Activated CD4-positive, alpha-beta T cell treated with anti-CD3 and anti-CD28 coated beads for 36 hours (primary cell): ENCODE measurements around the gene PPP1R37. TPM values are rescaled to one million over a fixed set of nuclear protein-coding genes. Genes with fewer than 3 reads are reported as not detected.

ENCODE experiments used
- ATAC-seq: fragments of 200-7000 bp; cut with Tn5 transposase; one replicate; pipeline ENCODE4 v1.10.0; 2021; ENCODE audit warnings: mild to moderate bottlenecking, moderate library complexity
- CTCF ChIA-PET: fragments of 350-600 bp; sonication (Branson Sonifier 250); formaldehyde crosslinking; loops from one replicate; lab custom pipeline; 2021; ENCODE audit warnings: antibody characterized with exemption; lab: Charles Lee
- POLR2A ChIA-PET: fragments of 350-600 bp; sonication (Branson Sonifier 250); formaldehyde crosslinking; loops from one replicate; lab custom pipeline; 2021; ENCODE audit warnings: antibody characterized with exemption, inconsistent platforms; lab: Charles Lee
- DNase-seq: peaks from one replicate; pipeline ENCODE4 v3.0.0-alpha.2; 2020
- H3K27ac Mint-ChIP-seq: one replicate; pipeline ENCODE4 v1.8.0; 2021; ENCODE audit warnings: mixed read lengths
- H3K27me3 Mint-ChIP-seq: one replicate; pipeline ENCODE4 v1.8.0; 2021; ENCODE audit warnings: mixed read lengths
- H3K36me3 Mint-ChIP-seq: one replicate; pipeline ENCODE4 v1.8.0; 2021; ENCODE audit warnings: low read depth, mixed read lengths
- H3K4me1 Mint-ChIP-seq: one replicate; pipeline ENCODE4 v1.8.0; 2021; ENCODE audit warnings: mixed read lengths
- H3K4me3 Mint-ChIP-seq: one replicate; pipeline ENCODE4 v1.8.0; 2021; ENCODE audit warnings: mild to moderate bottlenecking, moderate library complexity, mixed read lengths
- H3K9me3 Mint-ChIP-seq: one replicate; pipeline ENCODE4 v1.8.0; 2021; ENCODE audit warnings: low read depth, mixed read lengths
- intact Hi-C, 2 experiments: fragments of 100-400 bp; cut with DNase I in 1 of 2; cut with micrococcal nuclease in 1 of 2; formaldehyde crosslinking; loops; one replicate each; pipeline versions ENCODE4 v1.14.2 to v1.15.1; 2022 to 2024; cut with DNase I, micrococcal nuclease
- total RNA-seq, 2 experiments: library from RNA; stranded (reverse); gene quantifications; one replicate each; pipeline ENCODE4 v1.2.3, GENCODE V29; 2021

Gene PPP1R37
- total RNA-seq, 2 experiments from 2014 or later: 12.5 to 14.1 TPM

DNA sequence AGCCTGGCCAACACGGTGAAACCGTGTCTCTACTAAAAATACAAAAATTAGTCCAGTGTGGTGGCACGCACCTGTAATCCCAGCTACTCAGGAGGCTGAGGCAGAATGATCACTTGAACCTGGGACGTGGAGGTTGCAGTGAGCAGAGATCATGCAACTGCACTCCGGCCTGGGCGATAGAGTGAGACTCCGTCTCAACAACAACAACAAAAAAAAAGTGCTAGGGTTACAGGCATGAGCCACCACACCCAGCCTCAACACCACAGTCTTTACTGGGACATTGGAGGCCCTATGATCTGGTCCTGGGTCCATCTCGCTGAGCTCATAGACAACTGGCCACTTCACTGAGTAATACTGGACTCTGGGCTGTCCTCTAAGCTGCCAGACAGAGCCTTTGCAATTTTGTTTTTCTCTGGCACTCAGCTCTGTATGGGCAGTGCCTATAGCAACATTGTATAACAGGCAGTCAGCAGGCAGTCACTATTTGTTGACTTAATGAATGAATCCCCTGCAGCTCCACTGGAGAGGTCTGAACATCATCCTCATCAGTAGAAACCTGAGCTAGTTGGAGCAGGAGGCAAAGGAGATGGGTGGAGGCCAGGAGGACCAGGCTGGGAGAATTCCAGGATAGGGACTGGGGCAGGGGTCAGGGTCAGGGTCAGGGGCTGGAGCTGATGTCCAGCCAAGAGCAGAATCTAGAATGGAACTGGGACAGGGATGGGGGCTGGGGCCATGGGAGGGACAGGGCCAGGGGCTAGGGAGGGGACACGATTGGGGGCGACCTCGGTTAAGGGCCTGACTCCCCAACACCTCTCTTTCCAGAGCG lies 93.7 kb downstream of the PPP1R37 start:
- Mint-ChIP-seq H3K4me3 (no peak overlapping the region), H3K9me3 (no peaks in the 10 kb centered on the region), H3K4me1 (peaks cover 6% of the 10 kb centered on the region), H3K27me3 (no peaks in the 10 kb centered on the region), H3K27ac (no peak overlapping the region), H3K36me3 (peaks cover 1% of the 10 kb centered on the region)
- ATAC-seq (no peak), DNase-seq (no peak)
- CTCF ChIA-PET: interaction anchor here (0.6 to 1.9 kb wide), 11 partner anchors 8 to 323 kb away, joined by 3 to 9 read pairs (median 3); partner anchors contain the start of genes BLOC1S3, PPP1R37 and TRAPPC6A
- POLR2A ChIA-PET: interaction anchor here (1.0 kb wide), 1 partner anchor 9 kb away, joined by 4 read pairs; the partner anchor contains the start of gene TRAPPC6A
- intact Hi-C loops: loop anchor here in 1 of 2 experiments (1.0 to 5.0 kb wide), 4 partner anchors 62 to 199 kb away; no protein-coding TSS in a partner anchor

DNA sequence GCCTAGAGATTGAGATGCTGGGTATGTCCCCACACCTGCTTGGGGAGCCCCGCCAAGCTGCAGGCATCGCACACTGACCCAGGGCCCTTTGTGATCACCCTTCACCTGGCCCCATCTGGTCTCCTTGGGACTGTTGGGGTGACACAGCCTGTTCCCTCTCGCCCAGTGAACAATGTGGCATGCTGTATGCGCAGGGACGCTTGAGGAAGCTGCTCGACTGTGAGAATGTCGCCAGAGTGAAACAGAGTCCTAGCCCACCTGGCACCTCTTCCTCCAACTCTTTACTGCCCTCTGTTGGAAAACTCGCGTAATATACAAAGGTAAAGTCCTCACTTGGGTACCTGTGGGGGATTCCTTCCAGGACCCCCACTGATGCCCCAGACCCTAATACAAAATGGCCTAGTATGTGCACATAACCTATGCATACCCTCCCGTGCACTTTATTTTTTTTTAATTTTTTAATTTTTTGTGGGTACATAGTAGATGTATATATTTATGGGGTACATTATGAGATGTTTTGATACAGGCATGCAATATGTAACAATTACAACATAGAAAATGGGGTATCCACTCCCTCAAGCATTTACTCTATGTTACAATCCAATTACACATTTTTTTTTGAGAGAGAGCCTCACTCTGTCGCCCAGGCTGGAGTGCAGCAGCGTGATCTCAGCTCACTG lies 94.6 kb downstream of the PPP1R37 start:
- Mint-ChIP-seq H3K4me3 (no peak overlapping the region), H3K27me3 (no peaks in the 10 kb centered on the region), H3K36me3 (no peaks in the 10 kb centered on the region), H3K4me1 (peaks cover 5% of the 10 kb centered on the region), H3K9me3 (no peaks in the 10 kb centered on the region), H3K27ac (no peak overlapping the region)
- peak; percentile 38 for DNase-seq
- ChIA-PET CTCF (interaction anchor here (0.6 to 1.9 kb wide), 10 partner anchors 9 to 323 kb away, joined by 3 to 9 read pairs (median 3); partner anchors contain the start of genes BLOC1S3, PPP1R37 and TRAPPC6A), POLR2A (interaction anchor here (0.6 to 1.0 kb wide), 2 partner anchors 9 kb away, joined by 3 to 4 read pairs; partner anchors contain the start of gene TRAPPC6A)
- ATAC-seq: peak; percentile 83
- intact Hi-C loops: loop anchor here in 1 of 2 experiments (1.0 to 5.0 kb wide), 4 partner anchors 61 to 200 kb away; no protein-coding TSS in a partner anchor

DNA sequence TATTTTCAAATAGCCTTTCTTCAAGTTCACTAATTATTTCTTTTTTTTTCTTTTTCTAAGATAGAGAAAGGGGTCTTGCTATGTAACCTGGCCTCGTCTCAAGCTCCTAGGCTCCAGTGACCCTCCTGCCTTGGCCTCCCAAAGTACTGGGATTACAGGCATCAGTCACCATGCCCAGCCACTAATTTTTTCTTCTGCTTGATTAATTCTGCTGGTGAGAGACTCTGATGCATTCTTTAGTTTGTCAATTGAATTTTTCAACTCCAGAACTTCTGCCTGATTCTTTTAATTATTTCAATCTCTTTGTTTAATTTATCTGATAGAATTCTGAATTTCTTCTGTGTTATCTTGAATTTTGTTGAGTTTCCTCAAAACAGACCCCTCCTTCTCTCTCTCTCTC lies 97.0 kb downstream of the PPP1R37 start:
- H3K36me3 Mint-ChIP-seq: no peaks in the 10 kb centered on the region
- DNase-seq (no peak), ATAC-seq (no peak)
- no peaks in the 10 kb centered on the region for H3K9me3 Mint-ChIP-seq
- ChIA-PET CTCF (interaction anchor here (0.7 to 1.0 kb wide), 2 partner anchors 14 to 64 kb away, joined by 4 read pairs; no protein-coding TSS in a partner anchor), POLR2A (no interaction called here)
- peaks cover 3% of the 10 kb centered on the region for H3K4me1 Mint-ChIP-seq
- intact Hi-C loops: loop anchor here in 1 of 2 experiments (5.0 kb wide), 1 partner anchor 203 kb away; no protein-coding TSS in a partner anchor
- no peak overlapping the region for H3K27ac Mint-ChIP-seq
- no peak overlapping the region for H3K4me3 Mint-ChIP-seq
- H3K27me3 Mint-ChIP-seq: no peaks in the 10 kb centered on the region

DNA sequence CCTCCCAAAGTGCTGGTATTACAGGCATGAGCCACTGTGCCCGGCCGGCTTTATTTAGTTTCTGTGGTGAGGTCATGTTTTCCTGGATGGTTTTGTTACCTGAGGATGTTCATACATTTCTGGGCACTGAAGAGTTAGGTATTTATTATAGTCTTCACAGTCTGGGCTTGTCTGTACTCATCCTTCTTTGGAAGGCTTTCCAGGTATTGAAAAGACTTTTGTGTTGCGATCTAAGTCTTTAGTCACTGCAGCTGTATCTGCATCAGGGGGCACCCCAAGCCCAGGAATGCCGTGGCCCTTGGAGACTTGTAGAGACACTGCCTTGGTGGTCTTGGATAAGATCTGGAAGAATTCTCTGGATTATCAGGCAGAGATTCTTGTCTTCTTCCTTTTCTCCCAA lies 98.4 kb downstream of the PPP1R37 start:
- no peak overlapping the region for H3K4me3 Mint-ChIP-seq
- no peak overlapping the region for H3K27ac Mint-ChIP-seq
- H3K27me3 Mint-ChIP-seq: no peaks in the 10 kb centered on the region
- H3K36me3 Mint-ChIP-seq: no peaks in the 10 kb centered on the region
- no peaks in the 10 kb centered on the region for H3K9me3 Mint-ChIP-seq
- DNase-seq: no peak
- intact Hi-C loops: no loop called here
- ChIA-PET CTCF (no interaction called here), POLR2A (no interaction called here)
- no peak for ATAC-seq
- H3K4me1 Mint-ChIP-seq: peaks cover 2% of the 10 kb centered on the region

DNA sequence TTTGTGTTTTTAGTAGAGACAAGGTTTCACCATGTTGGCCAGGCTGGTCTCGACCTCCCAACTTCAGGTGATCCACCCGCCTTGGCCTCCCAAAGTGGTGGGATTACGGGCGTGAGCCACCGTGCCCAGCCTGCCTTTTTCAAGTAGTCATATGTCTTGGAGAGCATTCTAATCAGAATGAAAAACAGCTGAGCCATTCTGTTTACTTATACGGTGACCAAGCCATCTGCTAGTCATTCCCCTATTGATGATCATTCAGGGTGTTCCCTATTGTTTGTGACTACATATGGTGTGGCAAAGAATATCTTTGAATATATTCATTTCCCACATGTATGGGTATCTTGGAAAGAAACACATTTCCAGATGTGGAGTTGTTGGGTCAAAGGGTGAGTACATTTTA lies 102.8 kb downstream of the PPP1R37 start:
- Mint-ChIP-seq H3K4me1 (no peaks in the 10 kb centered on the region), H3K27me3 (no peaks in the 10 kb centered on the region), H3K36me3 (no peaks in the 10 kb centered on the region), H3K27ac (no peak overlapping the region), H3K4me3 (no peak overlapping the region), H3K9me3 (no peaks in the 10 kb centered on the region)
- ATAC-seq (no peak), DNase-seq (no peak)
- ChIA-PET POLR2A (no interaction called here), CTCF (no interaction called here)
- intact Hi-C loops: no loop called here

Other genes with a start within 250 kb of the PPP1R37 start
- under 1 TPM; 0.80 to 0.93 TPM for gene NECTIN2, start 246.9 kb upstream of the PPP1R37 start, total RNA-seq
- 100 to 1,000 TPM; 120 to 132 TPM for gene TOMM40, start 201.9 kb upstream of the PPP1R37 start, total RNA-seq
- gene APOE, start 187.4 kb upstream of the PPP1R37 start, total RNA-seq: under 1 TPM; 0.55 to 0.70 TPM
- gene APOC1, start 178.6 kb upstream of the PPP1R37 start, total RNA-seq: 1 to 10 TPM; 2.8 to 2.9 TPM
- not detected for gene APOC4, start 150.9 kb upstream of the PPP1R37 start, total RNA-seq
- gene APOC2, start 147.1 kb upstream of the PPP1R37 start, total RNA-seq: not detected
- gene CLPTM1, start 137.8 kb upstream of the PPP1R37 start, total RNA-seq: 10 to 100 TPM; 41.6 to 44.1 TPM
- gene RELB, start 91.7 kb upstream of the PPP1R37 start, total RNA-seq: 10 to 100 TPM; 43.8 to 51.2 TPM
- 100 to 1,000 TPM; 101 to 103 TPM for gene CLASRP, start 54.1 kb upstream of the PPP1R37 start, total RNA-seq
- gene ZNF296, start 16.7 kb upstream of the PPP1R37 start, total RNA-seq: 1 to 10 TPM; 3.1 to 4.8 TPM
- gene GEMIN7, start 13.9 kb upstream of the PPP1R37 start, total RNA-seq: 10 to 100 TPM; 35.4 to 35.5 TPM
- under 1 TPM; 0.09 to 0.11 TPM for gene NKPD1, start 67.8 kb downstream of the PPP1R37 start, total RNA-seq
- 10 to 100 TPM; 18.3 to 25.1 TPM for gene TRAPPC6A, start 85.1 kb downstream of the PPP1R37 start, total RNA-seq
- 10 to 100 TPM; 10.7 to 11.2 TPM for gene BLOC1S3, start 85.6 kb downstream of the PPP1R37 start, total RNA-seq
- not detected for gene EXOC3L2, start 152.2 kb downstream of the PPP1R37 start, total RNA-seq
- 10 to 100 TPM; 19.1 to 19.6 TPM for gene MARK4, start 158.1 kb downstream of the PPP1R37 start, total RNA-seq
- gene CKM, start 229.7 kb downstream of the PPP1R37 start, total RNA-seq: not detected
- under 1 TPM; 0.11 to 0.14 TPM for gene KLC3, start 247.6 kb downstream of the PPP1R37 start, total RNA-seq